B cell (primary cell): Measurements from ENCODE around the gene ARFGEF2. TPM values are rescaled to one million over a fixed set of nuclear protein-coding genes. Genes with fewer than 3 reads are reported as not detected.

Experiments used
- ATAC-seq: fragments of 200-7000 bp; cut with Tn5 transposase; one replicate; pipeline ENCODE4 v1.10.0; 2021; ENCODE audit warnings: low read depth, mild to moderate bottlenecking, moderate number of reproducible peaks, moderate library complexity
- CTCF ChIA-PET: fragments of 350-600 bp; sonication (Branson Sonifier 250); formaldehyde crosslinking; loops from one replicate; lab custom pipeline; 2021; ENCODE audit warnings: antibody characterized with exemption, inconsistent platforms; lab: Charles Lee
- POLR2A ChIA-PET: fragments of 350-600 bp; sonication (Branson Sonifier 250); formaldehyde crosslinking; loops from one replicate; lab custom pipeline; 2021; ENCODE audit warnings: antibody characterized with exemption; lab: Charles Lee
- DNase-seq: peaks from one replicate; pipeline ENCODE4 v3.0.0; 2013
- H2AFZ ChIP-seq: 2 replicates; pipeline ENCODE4 v1.6.1; 2012; ENCODE audit warnings: mild to moderate bottlenecking, low read depth, low read length; ENCODE audit not compliant: insufficient read depth, poor library complexity, severe bottlenecking
- H3K27ac ChIP-seq, 2 donors: 1 replicate in 1 of 2; 2 replicates in 1 of 2; pipeline ENCODE4 v1.5.1; 2012 to 2013; ENCODE audit warnings: low read length in 2 of 2, mild to moderate bottlenecking in 2 of 2, moderate library complexity in 1 of 2
- H3K27me3 ChIP-seq, 4 experiments: fragments of 200-600 bp in 1 of 4; sonication (generic) in 1 of 4; replicated peaks in 1 of 4; 1 replicate in 2 of 4; 2 replicates in 2 of 4; pipeline versions ENCODE4 v1.6.1 to v1.7.0; 2013 to 2016; ENCODE audit warnings: low read length in 3 of 4, mild to moderate bottlenecking in 2 of 4, mixed read lengths in 1 of 4, moderate library complexity in 1 of 4; ENCODE audit not compliant: insufficient read depth in 4 of 4, control insufficient read depth in 3 of 4; ENCODE audit errors: control extremely low read depth in 1 of 4
- H3K36me3 ChIP-seq, 2 experiments: replicated peaks in 1 of 2; 1 replicate in 1 of 2; 2 replicates in 1 of 2; pipeline versions ENCODE4 v1.6.1 to v1.7.1; 2013; ENCODE audit warnings: low read length in 1 of 2; ENCODE audit not compliant: insufficient read depth in 2 of 2, control insufficient read depth in 1 of 2; ENCODE audit errors: control extremely low read depth in 1 of 2, extremely low read depth in 1 of 2
- H3K4me1 ChIP-seq, 2 donors: fragments of 200-600 bp in 1 of 2; sonication (generic) in 1 of 2; 1 replicate in 1 of 2; 2 replicates in 1 of 2; pipeline versions ENCODE4 v1.5.1 to v1.6.1; 2013 to 2017; ENCODE audit warnings: low read length in 2 of 2; ENCODE audit not compliant: control insufficient read depth in 2 of 2, insufficient read depth in 2 of 2
- H3K4me2 ChIP-seq: replicated peaks from 2 replicates; pipeline ENCODE3; 2012; ENCODE audit warnings: mild to moderate bottlenecking, low read depth, low read length; ENCODE audit not compliant: poor library complexity, severe bottlenecking
- H3K4me3 ChIP-seq, 5 experiments: fragments of 200-600 bp in 1 of 5; sonication (generic) in 1 of 5; 1 replicate in 3 of 5; 2 replicates in 2 of 5; pipeline versions ENCODE4 v1.5.1 to v1.7.0; 2011 to 2016; ENCODE audit warnings: low read length in 4 of 5, mild to moderate bottlenecking in 4 of 5, low read depth in 2 of 5, control low read depth in 1 of 5, moderate library complexity in 1 of 5; ENCODE audit not compliant: insufficient read depth in 1 of 5; ENCODE audit errors: control extremely low read depth in 1 of 5, extremely low read depth in 1 of 5
- H3K79me2 ChIP-seq: fragments of 200-600 bp; sonication (generic); one replicate; pipeline ENCODE4 v1.6.0; 2016; ENCODE audit warnings: low read length; ENCODE audit not compliant: control insufficient read depth, insufficient read depth
- H3K9ac ChIP-seq: fragments of 200-600 bp; sonication (generic); 2 replicates; pipeline ENCODE4 v1.6.1; 2017; ENCODE audit warnings: mild to moderate bottlenecking, low read length, moderate library complexity
- H3K9me3 ChIP-seq, 3 donors: one replicate each; pipeline versions ENCODE4 v1.6.1 to v1.7.1; 2013; ENCODE audit warnings: low read length in 2 of 3; ENCODE audit not compliant: control insufficient read depth in 2 of 3, insufficient read depth in 1 of 3; ENCODE audit errors: control extremely low read depth in 1 of 3
- H4K20me1 ChIP-seq: 2 replicates; pipeline ENCODE4 v1.6.0; 2012; ENCODE audit warnings: mild to moderate bottlenecking, low read length; ENCODE audit not compliant: insufficient read depth, control insufficient read depth, poor library complexity, severe bottlenecking
- H3K27ac Mint-ChIP-seq: one replicate; pipeline ENCODE4 v1.8.0; 2021; ENCODE audit warnings: mixed read lengths
- H3K27me3 Mint-ChIP-seq: one replicate; pipeline ENCODE4 v1.8.0; 2021; ENCODE audit warnings: mixed read lengths
- H3K4me1 Mint-ChIP-seq: one replicate; pipeline ENCODE4 v1.8.0; 2021; ENCODE audit warnings: mixed read lengths
- H3K4me3 Mint-ChIP-seq: one replicate; pipeline ENCODE4 v1.8.0; 2021; ENCODE audit warnings: mixed read lengths
- H3K9me3 Mint-ChIP-seq: one replicate; pipeline ENCODE4 v1.8.0; 2022; ENCODE audit warnings: mixed read lengths; ENCODE audit not compliant: insufficient read depth
- EZH2 ChIP-seq: IDR thresholded peaks from 2 replicates; pipeline ENCODE4 v1.6.1; 2012; ENCODE audit warnings: borderline replicate concordance, low read depth, mild to moderate bottlenecking, moderate library complexity, low read length; ENCODE audit not compliant: insufficient read depth, poor library complexity, severe bottlenecking
- WGBS: methylation state at CpG from one replicate; pipeline ENCODE4 v1.1.5; 2013; ENCODE audit warnings: missing lambda C conversion rate; ENCODE audit not compliant: insufficient coverage; 5-methylcytosine and 5-hydroxymethylcytosine counted together
- intact Hi-C: fragments of 100-400 bp; cut with micrococcal nuclease; formaldehyde crosslinking; loops from one replicate; pipeline ENCODE4 v1.10.0; 2022
- polyA plus RNA-seq: library from polyadenylated mRNA; depleted of rRNA; stranded (reverse); fragments of >200 nt; gene quantifications from 2 replicates; pipeline ENCODE4 v1.2.3, GENCODE V29; 2012
- total RNA-seq, 2 donors: library from RNA; stranded (reverse); fragments of 120-200 nt in 1 of 2; gene quantifications; 1 replicate in 1 of 2; 2 replicates in 1 of 2; pipeline versions ENCODE4 v1.2.3 to v1.2.4, GENCODE V29; 2013 to 2022
- TF ChIP-seq, protein P1 (sequence below): fragments of 200-600 bp; IDR thresholded peaks from one replicate; pipeline ENCODE4 v1.8.0; 2022; ENCODE audit warnings: antibody characterized with exemption, mild to moderate bottlenecking

The ARFGEF2 gene
- total and polyA plus RNA-seq, 2 donors (not counting 1 experiment from before 2014, with no cell fraction given): 10.8 to 34.3 TPM

DNA sequence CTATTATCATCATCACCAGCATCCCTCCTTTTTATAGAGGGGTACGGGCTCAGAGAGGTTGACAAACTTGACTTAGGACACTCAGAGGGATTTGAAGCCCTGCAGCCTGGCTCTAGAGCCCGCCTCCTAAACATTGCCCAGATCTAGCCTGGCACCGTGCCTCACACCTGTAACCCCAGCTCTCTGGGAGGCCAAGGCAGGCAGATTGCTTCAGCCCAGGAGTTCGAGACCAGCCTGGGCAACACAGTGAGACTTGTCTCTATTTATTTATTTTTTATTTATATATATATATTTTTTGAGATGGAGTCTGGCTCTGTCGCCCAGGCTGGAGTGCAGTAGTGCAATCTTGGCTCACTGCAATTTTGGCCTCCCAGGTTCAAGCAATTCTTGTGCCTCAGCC lies 118.3 kb downstream of the ARFGEF2 start:
- Histone ChIP-seq H3K4me2 (no peak overlapping the region), H3K36me3 (peaks cover under 1 to 12% of the 10 kb centered on the region in 2 experiments), H3K4me3 (no peak overlapping the region), H3K9ac (no peak overlapping the region), H3K27me3 (no peaks in the 10 kb centered on the region), H2AFZ (no peak overlapping the region), H3K9me3 (no peaks in the 10 kb centered on the region), H3K4me1 (peaks cover 11 to 16% of the 10 kb centered on the region in 2 donors), H3K79me2 (no peaks in the 10 kb centered on the region), H4K20me1 (no peaks in the 10 kb centered on the region), H3K27ac (no peak overlapping the region)
- ChIA-PET CTCF (no interaction called here), POLR2A (no interaction called here)
- no peak for DNase-seq
- intact Hi-C loops: no loop called here
- ATAC-seq: no peak
- 100% methylated on average over 3 of the region's 5 CpGs for WGBS
- no peak for TF ChIP-seq EZH2
- TF ChIP-seq, protein P1, sequence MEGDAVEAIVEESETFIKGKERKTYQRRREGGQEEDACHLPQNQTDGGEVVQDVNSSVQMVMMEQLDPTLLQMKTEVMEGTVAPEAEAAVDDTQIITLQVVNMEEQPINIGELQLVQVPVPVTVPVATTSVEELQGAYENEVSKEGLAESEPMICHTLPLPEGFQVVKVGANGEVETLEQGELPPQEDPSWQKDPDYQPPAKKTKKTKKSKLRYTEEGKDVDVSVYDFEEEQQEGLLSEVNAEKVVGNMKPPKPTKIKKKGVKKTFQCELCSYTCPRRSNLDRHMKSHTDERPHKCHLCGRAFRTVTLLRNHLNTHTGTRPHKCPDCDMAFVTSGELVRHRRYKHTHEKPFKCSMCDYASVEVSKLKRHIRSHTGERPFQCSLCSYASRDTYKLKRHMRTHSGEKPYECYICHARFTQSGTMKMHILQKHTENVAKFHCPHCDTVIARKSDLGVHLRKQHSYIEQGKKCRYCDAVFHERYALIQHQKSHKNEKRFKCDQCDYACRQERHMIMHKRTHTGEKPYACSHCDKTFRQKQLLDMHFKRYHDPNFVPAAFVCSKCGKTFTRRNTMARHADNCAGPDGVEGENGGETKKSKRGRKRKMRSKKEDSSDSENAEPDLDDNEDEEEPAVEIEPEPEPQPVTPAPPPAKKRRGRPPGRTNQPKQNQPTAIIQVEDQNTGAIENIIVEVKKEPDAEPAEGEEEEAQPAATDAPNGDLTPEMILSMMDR: no peak
- no peaks in the 10 kb centered on the region for H3K27me3 Mint-ChIP-seq
- no peaks in the 10 kb centered on the region for H3K9me3 Mint-ChIP-seq
- peaks cover 12% of the 10 kb centered on the region for H3K4me1 Mint-ChIP-seq
- no peak overlapping the region for H3K4me3 Mint-ChIP-seq
- no peak overlapping the region for H3K27ac Mint-ChIP-seq

GRCh38 chr20:49043000-49043399 lies 121.5 kb downstream of the ARFGEF2 start:
- intact Hi-C loops: no loop called here
- no peak overlapping the region for H3K27ac Mint-ChIP-seq
- no peak overlapping the region for H2AFZ ChIP-seq
- H3K27me3 Mint-ChIP-seq: no peaks in the 10 kb centered on the region
- WGBS: 100% methylated on average over 4 of the region's 5 CpGs
- H3K4me2 ChIP-seq: no peak overlapping the region
- ChIA-PET CTCF (no interaction called here), POLR2A (interaction anchor here (0.7 kb wide), 1 partner anchor 13 kb away, joined by 3 read pairs; no protein-coding TSS in a partner anchor)
- H3K27ac ChIP-seq: no peak overlapping the region
- H3K9me3 Mint-ChIP-seq: no peaks in the 10 kb centered on the region
- peaks cover 11% of the 10 kb centered on the region for H4K20me1 ChIP-seq
- peaks cover 17% of the 10 kb centered on the region for H3K79me2 ChIP-seq
- H3K4me3 Mint-ChIP-seq: no peak overlapping the region
- TF ChIP-seq, protein P1: no peak
- no peak for TF ChIP-seq EZH2
- ATAC-seq (no peak), DNase-seq (no peak)
- H3K4me1 ChIP-seq: peaks cover 19 to 29% of the 10 kb centered on the region in 2 donors
- no peaks in the 10 kb centered on the region for H3K9me3 ChIP-seq
- H3K4me1 Mint-ChIP-seq: peaks cover 21% of the 10 kb centered on the region
- no peak overlapping the region for H3K9ac ChIP-seq
- no peak overlapping the region for H3K4me3 ChIP-seq
- H3K36me3 ChIP-seq: no peaks in the 10 kb centered on the region
- no peaks in the 10 kb centered on the region for H3K27me3 ChIP-seq
